Mononuclear cell (primary cell): ENCODE results near the gene TBX10. TPM values are rescaled to one million over a fixed set of nuclear protein-coding genes. Genes with fewer than 3 reads are reported as not detected.

Source experiments
- H3K27me3 ChIP-seq: 2 replicates; pipeline ENCODE4 v1.6.0; 2011; ENCODE audit warnings: low read length, control low read depth; ENCODE audit not compliant: insufficient read depth
- H3K4me1 ChIP-seq: 2 replicates; pipeline ENCODE4 v1.5.1; 2011; ENCODE audit warnings: mild to moderate bottlenecking, low read length, control low read depth; ENCODE audit not compliant: insufficient read depth
- H3K4me3 ChIP-seq: 2 replicates; pipeline ENCODE4 v1.5.1; 2011; ENCODE audit warnings: mild to moderate bottlenecking, low read length, moderate library complexity
- H3K9me3 ChIP-seq: 2 replicates; pipeline ENCODE4 v1.5.1; 2011; ENCODE audit warnings: low read depth, mild to moderate bottlenecking, control low read depth, low read length
- total RNA-seq: library from RNA; depleted of rRNA; stranded (reverse); fragments of >200 nt; gene quantifications from one replicate; pipeline ENCODE4 v1.2.3, GENCODE V29; 2012

TBX10 gene
- total RNA-seq, 1 donor: not detected

DNA sequence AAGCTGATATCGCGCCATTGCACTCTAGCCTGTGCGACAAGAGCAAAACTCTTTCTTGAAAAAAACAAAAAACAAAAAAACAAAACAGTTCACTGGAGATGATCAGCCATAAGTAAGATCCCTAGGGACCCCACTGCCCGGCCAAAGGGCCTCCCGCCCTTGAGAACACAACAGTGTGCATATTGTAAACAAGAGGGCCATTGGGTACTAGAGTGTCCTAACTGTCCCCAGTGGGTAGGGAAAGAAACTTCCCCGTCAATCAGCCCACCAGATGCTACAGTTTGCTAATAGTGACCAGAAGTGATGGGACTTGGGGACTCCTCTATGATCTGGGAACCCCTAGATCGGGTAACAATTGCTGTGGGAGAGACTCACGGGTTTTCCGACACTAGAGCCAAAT is 14.7 kb upstream of the TBX10 start:
- Histone ChIP-seq H3K4me1 (peaks cover 15% of the 10 kb centered on the region), H3K4me3 (no peak overlapping the region), H3K9me3 (peaks cover 8% of the 10 kb centered on the region), H3K27me3 (no peaks in the 10 kb centered on the region)

GRCh38 chr11:67652965-67653845 is 13.6 kb upstream of the TBX10 start:
- Histone ChIP-seq H3K9me3 (peaks cover 8% of the 10 kb centered on the region), H3K4me1 (peaks cover 24% of the 10 kb centered on the region), H3K27me3 (no peaks in the 10 kb centered on the region), H3K4me3 (no peak overlapping the region)

DNA sequence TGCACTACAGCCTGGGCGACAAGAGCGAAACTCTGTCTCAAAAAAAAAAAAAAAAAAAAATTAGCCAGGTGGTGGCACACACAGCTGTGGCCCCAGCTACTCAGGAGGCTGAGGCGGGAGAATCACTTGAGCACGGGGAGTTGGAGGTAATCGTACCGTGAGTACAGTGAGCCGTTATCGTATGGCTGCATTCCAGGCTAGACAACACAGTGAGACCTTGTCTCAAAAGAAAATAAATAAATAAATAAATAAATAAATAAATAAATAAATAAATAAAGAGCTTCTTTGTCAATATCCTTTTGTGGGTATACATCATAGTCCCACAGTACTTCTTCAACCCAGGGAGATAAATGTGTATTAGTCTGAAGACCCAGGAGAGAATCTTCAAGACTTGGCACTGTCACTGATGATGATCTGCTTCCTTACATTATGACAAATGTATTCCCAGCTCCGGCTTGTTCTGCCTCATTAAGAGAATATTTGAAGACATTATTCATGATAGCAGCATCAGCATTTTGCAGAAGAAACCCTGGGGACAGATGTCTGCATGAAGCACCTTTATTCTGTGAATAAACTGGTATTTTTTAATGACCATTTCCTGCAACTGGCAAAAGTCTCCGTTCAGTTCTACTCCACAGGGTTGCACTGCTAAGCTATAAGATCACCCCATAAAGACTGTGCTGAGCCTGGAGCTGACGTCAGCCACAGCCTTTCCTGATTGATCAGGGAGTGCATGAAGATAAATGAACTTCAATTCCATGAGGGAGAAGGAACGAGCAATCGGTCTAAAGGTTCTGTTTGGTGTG is 12.6 kb upstream of the TBX10 start:
- Histone ChIP-seq H3K4me1 (peaks cover 34% of the 10 kb centered on the region), H3K9me3 (peaks cover 8% of the 10 kb centered on the region), H3K4me3 (no peak overlapping the region), H3K27me3 (no peaks in the 10 kb centered on the region)

GRCh38 chr11:67649634-67650510 is 10.3 kb upstream of the TBX10 start:
- Histone ChIP-seq H3K9me3 (no peaks in the 10 kb centered on the region), H3K4me1 (peaks cover 47% of the 10 kb centered on the region), H3K4me3 (peak overlapping the region; percentile 48), H3K27me3 (no peaks in the 10 kb centered on the region)

DNA sequence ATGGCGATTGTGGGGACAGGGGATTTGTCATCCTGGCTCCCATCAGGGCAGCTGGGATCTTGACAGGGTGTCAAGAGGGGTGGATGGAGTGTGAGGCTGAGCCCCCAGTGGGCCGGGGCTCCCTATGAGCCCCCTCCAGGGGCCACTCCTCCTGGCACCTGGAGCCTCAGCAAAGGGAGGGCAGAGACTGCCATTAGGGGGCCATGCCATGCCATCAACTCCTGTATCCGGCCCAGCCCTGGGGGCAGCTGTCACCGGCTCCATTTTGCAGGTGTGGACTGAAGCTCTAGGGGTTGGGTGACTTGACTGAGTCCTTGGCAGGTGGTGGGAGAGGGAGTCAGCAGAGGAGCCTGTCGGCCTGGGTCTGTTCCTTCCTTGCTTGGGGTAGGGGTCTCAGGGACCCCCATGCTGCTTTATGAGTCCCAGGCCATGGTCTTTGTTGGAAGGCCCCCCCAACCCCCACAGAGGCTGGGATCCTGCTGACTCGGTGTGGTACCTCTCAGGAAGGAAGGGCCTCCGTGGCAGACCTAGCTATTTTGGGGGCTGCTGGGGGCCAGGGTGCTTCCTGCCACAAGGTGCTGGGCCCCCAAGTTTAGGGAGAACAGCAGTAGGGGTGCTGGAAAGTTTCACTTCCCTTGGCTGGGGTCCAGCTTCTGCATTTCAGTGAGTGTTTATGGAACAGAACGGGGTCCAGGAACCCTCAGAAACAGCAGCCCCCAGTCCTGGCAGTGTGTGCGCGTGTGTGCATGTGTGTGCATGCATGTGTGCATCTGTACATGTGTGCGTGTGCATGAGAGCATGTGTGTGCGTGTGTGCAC is 9.4 kb upstream of the TBX10 start:
- Histone ChIP-seq H3K9me3 (no peaks in the 10 kb centered on the region), H3K27me3 (no peaks in the 10 kb centered on the region), H3K4me1 (peaks cover 47% of the 10 kb centered on the region), H3K4me3 (no peak overlapping the region)

DNA sequence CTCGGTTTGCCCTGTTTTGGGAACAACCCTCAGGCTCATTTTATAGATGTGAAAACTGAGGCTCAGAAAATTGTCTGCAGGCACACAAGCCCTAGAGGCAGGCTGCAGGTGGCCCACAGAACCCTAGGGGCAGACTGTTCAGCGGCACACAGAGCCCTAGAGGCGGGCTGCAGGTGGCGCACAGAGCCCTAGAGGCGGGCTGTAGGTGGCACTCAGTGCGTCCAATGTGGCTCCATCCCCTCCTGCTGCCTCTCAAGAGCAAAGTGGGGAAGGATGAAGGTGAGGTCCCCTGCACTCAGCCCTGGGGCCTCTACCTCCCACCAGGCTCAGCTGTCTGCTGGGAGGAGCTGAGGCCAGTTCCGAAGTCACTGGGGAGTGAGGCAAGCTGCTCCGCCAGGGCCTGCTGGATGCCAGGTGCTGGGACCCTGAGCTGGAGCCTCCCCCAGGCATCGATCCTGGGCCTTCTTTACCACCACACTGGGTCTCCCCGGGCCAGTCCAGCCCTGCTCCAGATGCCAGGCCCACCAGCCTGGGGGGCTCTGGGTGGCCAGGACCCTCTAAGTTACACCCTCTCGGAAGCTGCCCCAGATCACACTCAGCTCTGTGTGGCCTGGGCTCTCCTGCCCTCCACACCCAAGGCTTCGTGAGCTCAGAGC is 8.7 kb upstream of the TBX10 start:
- no peaks in the 10 kb centered on the region for H3K27me3 ChIP-seq
- peaks cover 47% of the 10 kb centered on the region for H3K4me1 ChIP-seq
- no peaks in the 10 kb centered on the region for H3K9me3 ChIP-seq

GRCh38 chr11:67647471-67647870 is 7.9 kb upstream of the TBX10 start:
- H3K4me1 ChIP-seq: peaks cover 47% of the 10 kb centered on the region
- no peaks in the 10 kb centered on the region for H3K9me3 ChIP-seq
- no peak overlapping the region for H3K4me3 ChIP-seq
- no peaks in the 10 kb centered on the region for H3K27me3 ChIP-seq

More for the DNA sequence above, 8.7 kb upstream of the TBX10 start:
- H3K4me3 ChIP-seq: no peak overlapping the region

- Histone ChIP-seq H3K9me3 (no peaks in the 10 kb centered on the region), H3K27me3 (no peaks in the 10 kb centered on the region), H3K4me3 (no peak overlapping the region), H3K4me1 (peaks cover 47% of the 10 kb centered on the region)
These were observed 7.2 kb upstream of the TBX10 start for GRCh38 chr11:67646535-67647336.

DNA sequence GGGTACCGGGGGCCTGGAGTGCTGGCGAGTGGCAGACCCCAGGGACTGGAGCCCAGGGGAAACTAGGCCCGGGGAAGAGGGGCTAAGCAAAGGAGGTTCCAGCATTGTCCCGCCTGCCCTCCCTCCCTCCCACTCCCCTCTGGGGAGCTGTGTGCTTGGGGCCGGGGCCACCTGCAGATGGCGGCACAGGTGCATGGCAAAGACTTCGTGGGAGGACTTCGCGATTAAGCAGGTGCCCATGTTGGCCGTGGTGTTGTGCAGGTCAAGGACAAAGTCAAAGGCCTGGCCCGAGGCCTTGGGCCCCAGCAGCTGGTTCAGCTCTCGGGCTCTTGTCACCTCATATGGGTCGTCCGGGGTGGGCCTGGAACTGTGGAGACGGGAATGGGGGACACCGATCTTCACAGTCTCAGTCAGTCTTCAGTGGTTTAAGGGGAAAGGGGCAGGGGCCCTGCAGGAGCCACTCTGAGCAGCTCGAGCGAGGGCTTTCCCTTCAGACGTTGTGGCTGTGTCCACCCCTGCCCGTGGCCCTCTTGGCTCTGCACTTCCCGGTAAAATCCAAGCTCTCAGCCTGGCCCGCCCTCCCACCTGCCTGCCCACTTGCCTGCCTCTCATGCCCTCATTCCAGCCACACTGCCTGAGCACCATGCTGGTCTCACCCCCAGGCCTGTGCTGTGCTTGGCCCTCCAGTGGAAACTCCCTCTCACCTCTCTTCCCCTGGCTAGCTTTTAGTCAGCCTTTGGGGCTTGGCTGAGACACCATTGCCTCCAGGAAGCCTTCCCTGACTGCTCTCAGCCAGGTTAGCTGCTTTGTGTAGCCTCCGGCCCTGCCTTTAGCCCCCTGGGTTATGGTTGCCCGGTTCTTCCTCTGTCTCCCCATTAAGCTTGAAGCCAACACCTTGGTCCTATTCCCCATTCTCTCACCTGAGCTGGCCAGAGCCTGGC is 6.2 kb upstream of the TBX10 start:
- H3K4me3 ChIP-seq: no peak overlapping the region
- H3K4me1 ChIP-seq: peaks cover 47% of the 10 kb centered on the region
- H3K9me3 ChIP-seq: no peaks in the 10 kb centered on the region
- no peaks in the 10 kb centered on the region for H3K27me3 ChIP-seq

DNA sequence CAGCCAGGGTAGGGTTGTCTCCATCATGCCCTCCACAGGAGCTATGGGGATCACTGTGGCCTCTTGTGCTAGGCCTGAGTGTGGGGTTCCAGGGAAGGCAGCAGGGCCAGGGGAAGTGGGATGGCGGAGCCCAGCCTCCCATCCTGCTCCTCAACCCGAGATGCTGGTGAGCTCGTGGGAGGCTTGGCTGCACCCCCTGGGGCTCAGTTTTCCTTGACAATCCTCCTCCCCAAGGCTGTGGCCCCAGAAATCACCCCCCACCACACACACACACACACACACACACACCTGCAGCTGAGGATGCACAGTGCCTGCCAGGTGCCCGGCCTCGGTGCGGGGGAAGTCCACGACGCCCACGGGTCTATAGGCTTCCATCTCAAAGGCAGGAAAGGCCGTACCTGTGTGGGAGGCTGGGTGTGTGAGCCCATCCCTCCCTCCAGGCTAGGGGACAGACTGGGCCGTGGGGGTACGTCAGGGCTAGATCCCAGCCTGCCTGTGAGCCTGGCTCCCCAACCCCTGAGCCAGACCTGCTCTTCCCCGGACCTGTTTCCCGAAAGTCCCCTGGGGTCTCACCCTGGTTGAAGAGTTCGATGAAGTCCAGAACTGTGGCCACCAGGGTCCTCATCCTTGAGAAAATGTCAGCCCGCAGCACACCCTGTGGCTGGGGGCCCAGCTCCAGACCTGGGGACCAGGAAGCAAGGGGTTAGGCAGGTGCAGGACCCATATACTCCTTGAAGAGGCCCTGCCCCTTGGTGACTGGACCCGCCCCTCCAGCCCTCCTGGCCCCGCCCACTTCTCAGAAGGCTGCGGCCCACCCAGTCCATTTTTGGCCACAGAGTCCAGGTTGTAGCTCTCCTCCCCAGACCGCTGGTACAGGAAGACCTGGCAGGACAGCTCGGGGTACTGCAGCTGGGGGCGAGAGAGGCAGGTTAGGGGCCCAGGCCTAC is 5.2 kb upstream of the TBX10 start:
- no peaks in the 10 kb centered on the region for H3K27me3 ChIP-seq
- peaks cover 39% of the 10 kb centered on the region for H3K4me1 ChIP-seq
- no peaks in the 10 kb centered on the region for H3K9me3 ChIP-seq
- no peak overlapping the region for H3K4me3 ChIP-seq

- H3K4me3 ChIP-seq: no peak overlapping the region
- H3K27me3 ChIP-seq: no peaks in the 10 kb centered on the region
- H3K4me1 ChIP-seq: peaks cover 32% of the 10 kb centered on the region
- no peaks in the 10 kb centered on the region for H3K9me3 ChIP-seq
These were observed 4.5 kb upstream of the TBX10 start for GRCh38 chr11:67644042-67644441.
